ENCODE results near the gene ATF7. TPM values are rescaled to one million over a fixed set of nuclear protein-coding genes. Genes with fewer than 3 reads are reported as not detected.
A peak's percentile ranks its signal among the peaks of the same experiment; 100 is the strongest.

Gene ATF7
- total and polyA plus RNA-seq, 9 of the 15 experiments (the other 6 are each of a cell fraction or from before 2014, with no cell fraction given) = 10.6 to 30.4 (median 20.7) TPM

DNA sequence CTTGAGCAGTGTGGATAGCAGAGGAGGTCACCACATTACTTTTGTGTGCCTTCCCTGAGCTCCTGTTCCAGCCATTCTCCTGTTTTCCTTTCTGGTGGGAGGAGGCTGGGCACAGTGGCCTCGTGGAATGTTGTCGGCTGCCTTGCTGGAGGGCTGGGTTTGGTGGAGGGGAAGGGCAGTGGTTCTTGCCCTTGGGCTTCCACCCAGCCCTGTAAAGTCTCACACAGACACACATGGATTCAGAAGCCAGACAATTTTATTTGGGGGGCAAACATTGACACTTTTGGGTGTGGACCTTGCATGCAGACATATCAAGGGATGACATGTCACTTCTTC lies 119.8 kb downstream of the ATF7 start:
- DNase-seq (ENCODE audit: extremely low read depth in 1 of 4, low spot score in 3 of 4) (no peak), FAIRE-seq (no peak), ATAC-seq (no peak)
- Histone ChIP-seq H3K9me3 (replicated peaks; ENCODE audit: control insufficient read depth, insufficient read depth, low read depth, low read length) (no peaks in the 10 kb centered on the region), H3K79me2 (ENCODE audit: control insufficient read depth, insufficient read depth, low read length) (peaks cover 18% of the 10 kb centered on the region), H3K4me1 (replicated peaks in 1 of 2; ENCODE audit: control insufficient read depth in 2 of 2, insufficient read depth in 2 of 2, low read length in 2 of 2) (peaks cover 16 to 19% of the 10 kb centered on the region in 2 experiments; a peak in 4 of 5 replicates), H4K20me1 (replicated peaks; ENCODE audit: control insufficient read depth, insufficient read depth, low read length) (no peaks in the 10 kb centered on the region), H3K9ac (ENCODE audit: insufficient read depth in 1 of 2, low read depth in 2 of 2, low read length in 2 of 2) (peak overlapping the region in 1 of 2 experiments; percentile 10; a peak in 1 of 4 replicates), H3K4me2 (ENCODE audit: insufficient read depth, low read length) (no peak overlapping the region), H3K27me3 (ENCODE audit: control insufficient read depth in 2 of 2, insufficient read depth in 2 of 2, low read length in 2 of 2) (no peaks in the 10 kb centered on the region), H3K4me3 (no peak overlapping the region), H2AFZ (ENCODE audit: low read depth, low read length) (no peak overlapping the region), H3K27ac (ENCODE audit: extremely low read depth, low read depth, low read length) (no peak overlapping the region), H3K9me1 (ENCODE audit: control insufficient read depth, insufficient read depth, low read length) (no peaks in the 10 kb centered on the region), H3K36me3 (ENCODE audit: control insufficient read depth, insufficient read depth, low read length) (peaks cover 45% of the 10 kb centered on the region; the same call in 2 of the 3 replicates)
- 88% methylated on average over 2 of the region's 2 CpGs for WGBS (ENCODE audit: insufficient coverage, low coverage, missing lambda C conversion rate)
- intact Hi-C loops (cut with micrococcal nuclease) (loop anchor here (5.0 to 10.0 kb wide), 2 partner anchors 84 to 442 kb away; partner anchors contain the start of gene AMHR2), in situ Hi-C loops (cut with MboI) (loop anchor here (10.0 kb wide), 1 partner anchor 182 kb away; the partner anchor contains the start of gene AAAS)
- POLR2A ChIA-PET = interaction anchor here (0.6 kb wide), 1 partner anchor 117 kb away, joined by 3 read pairs; no protein-coding TSS in a partner anchor
- CTCF ChIA-PET (ENCODE audit: low intra/inter-chr PET ratio) = no interaction called here
- no TSS peak for BruUV-seq (replicated peaks)
- TF ChIP-seq HDAC1 (IDR thresholded peaks at IDR 0.05) = no peak
- TF ChIP-seq, protein P1, sequence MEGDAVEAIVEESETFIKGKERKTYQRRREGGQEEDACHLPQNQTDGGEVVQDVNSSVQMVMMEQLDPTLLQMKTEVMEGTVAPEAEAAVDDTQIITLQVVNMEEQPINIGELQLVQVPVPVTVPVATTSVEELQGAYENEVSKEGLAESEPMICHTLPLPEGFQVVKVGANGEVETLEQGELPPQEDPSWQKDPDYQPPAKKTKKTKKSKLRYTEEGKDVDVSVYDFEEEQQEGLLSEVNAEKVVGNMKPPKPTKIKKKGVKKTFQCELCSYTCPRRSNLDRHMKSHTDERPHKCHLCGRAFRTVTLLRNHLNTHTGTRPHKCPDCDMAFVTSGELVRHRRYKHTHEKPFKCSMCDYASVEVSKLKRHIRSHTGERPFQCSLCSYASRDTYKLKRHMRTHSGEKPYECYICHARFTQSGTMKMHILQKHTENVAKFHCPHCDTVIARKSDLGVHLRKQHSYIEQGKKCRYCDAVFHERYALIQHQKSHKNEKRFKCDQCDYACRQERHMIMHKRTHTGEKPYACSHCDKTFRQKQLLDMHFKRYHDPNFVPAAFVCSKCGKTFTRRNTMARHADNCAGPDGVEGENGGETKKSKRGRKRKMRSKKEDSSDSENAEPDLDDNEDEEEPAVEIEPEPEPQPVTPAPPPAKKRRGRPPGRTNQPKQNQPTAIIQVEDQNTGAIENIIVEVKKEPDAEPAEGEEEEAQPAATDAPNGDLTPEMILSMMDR (IDR thresholded peaks at IDR 0.05 in 2 of 3, conservative IDR thresholded peaks at IDR 0.05 in 1 of 3; ENCODE audit: insufficient read depth in 2 of 3, low read depth in 1 of 3, low read length in 3 of 3) = no peak

All from K562 (cell line).